Endometrial microvascular endothelial cells (primary cell): ENCODE measurements around the gene AP2B1. TPM values are rescaled to one million over a fixed set of nuclear protein-coding genes. Genes with fewer than 3 reads are reported as not detected.
"Not testable (repeated sequence)": the region's sequence is repeated elsewhere in the genome, so short reads cannot be mapped to it uniquely, and the experiment has no call there.

ENCODE experiments used
- in situ Hi-C: cut with HindIII; loops from 2 replicates; pipeline ENCODE4 v1.10.0; 2017; ENCODE audit warnings: low sequenced_read_pairs, low pct_unique_long_range_greater_than_20kb; ENCODE audit errors: inconsistent ontology term
- total RNA-seq: library from RNA; depleted of rRNA; stranded (reverse); fragments of >200 nt; gene quantifications from one replicate; pipeline ENCODE4 v1.2.3, GENCODE V29; 2015; ENCODE audit errors: inconsistent ontology term

Gene AP2B1
- 115 TPM for total RNA-seq

DNA sequence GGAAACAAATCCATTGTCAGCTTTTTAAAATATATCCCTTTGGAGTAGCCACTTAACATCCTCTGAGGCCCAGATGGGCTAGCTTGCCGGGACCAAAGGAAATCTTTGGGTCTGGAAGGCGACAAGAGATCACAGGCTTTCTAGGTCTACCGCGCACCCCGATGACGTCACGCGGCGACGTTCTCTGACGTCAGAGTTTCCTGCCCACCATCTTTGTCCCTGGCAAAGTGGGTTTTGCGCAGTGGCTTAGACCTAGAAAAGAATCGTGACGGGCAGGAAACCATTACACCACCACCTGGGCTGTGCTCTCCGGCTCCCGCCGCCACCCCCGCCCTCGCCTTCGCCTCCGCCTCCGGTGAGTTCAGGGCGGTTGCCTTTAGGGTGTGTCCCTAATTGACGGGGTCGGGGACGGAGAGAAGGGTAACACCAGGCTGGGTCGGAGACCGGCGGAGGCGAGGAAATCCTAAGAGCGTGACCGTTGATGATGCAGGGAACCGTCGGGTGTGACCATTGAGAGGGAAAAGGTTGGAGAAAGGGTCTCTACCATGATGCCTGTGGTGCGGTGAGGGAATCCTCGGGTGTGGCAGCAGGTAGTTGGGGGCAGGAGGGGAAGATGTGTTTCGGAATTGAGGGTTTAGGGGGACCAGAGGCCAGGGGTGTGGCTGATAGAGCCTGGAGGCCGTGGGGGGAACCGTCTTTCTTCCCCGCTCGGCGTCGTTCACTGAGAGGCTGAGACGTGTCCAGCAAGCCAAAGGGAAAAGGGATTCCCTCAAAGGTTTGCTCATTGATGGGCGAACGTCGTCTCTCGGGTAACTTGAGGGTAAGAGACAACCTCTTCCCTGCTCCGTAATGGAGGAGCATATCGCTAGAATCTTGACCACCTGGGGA is at the start of gene AP2B1:
Gene AP2B1, plus strand, starts transcription at position 249 of the 888 bp plus-strand sequence. CDS start 6,709 bp downstream, outside the sequence.
- in situ Hi-C loops = no loop called here

GRCh38 chr17:35537601-35538141 is 49.5 kb upstream of the AP2B1 start, which contains the start of gene SLFN12L:
SLFN12L (minus strand) TSS chr17:35537678; CDS start chr17:35522364, 15,314 bp downstream.
- in situ Hi-C loops = loop anchor here (25.0 kb wide), 1 partner anchor 225 kb away; no protein-coding TSS in a partner anchor

DNA sequence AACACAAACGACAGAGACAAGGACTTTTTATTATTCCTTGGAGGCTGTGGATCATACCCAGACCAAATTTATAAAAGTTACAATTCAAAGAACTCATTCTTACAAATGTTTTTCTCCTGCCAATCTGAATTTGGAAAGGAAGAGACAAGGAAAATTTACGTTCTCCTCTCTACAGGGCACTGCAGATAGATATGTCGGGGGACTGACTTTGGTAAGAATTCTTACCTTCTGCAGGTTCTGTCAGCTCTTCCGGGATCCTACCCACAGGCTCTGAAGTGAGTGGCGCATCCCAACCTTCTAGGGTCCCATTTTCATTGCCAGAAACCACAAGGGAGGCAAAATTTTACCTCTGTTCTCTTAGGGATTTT is 47.5 kb upstream of the AP2B1 start:
- in situ Hi-C loops = loop anchor here (25.0 kb wide), 1 partner anchor 227 kb away; no protein-coding TSS in a partner anchor

DNA sequence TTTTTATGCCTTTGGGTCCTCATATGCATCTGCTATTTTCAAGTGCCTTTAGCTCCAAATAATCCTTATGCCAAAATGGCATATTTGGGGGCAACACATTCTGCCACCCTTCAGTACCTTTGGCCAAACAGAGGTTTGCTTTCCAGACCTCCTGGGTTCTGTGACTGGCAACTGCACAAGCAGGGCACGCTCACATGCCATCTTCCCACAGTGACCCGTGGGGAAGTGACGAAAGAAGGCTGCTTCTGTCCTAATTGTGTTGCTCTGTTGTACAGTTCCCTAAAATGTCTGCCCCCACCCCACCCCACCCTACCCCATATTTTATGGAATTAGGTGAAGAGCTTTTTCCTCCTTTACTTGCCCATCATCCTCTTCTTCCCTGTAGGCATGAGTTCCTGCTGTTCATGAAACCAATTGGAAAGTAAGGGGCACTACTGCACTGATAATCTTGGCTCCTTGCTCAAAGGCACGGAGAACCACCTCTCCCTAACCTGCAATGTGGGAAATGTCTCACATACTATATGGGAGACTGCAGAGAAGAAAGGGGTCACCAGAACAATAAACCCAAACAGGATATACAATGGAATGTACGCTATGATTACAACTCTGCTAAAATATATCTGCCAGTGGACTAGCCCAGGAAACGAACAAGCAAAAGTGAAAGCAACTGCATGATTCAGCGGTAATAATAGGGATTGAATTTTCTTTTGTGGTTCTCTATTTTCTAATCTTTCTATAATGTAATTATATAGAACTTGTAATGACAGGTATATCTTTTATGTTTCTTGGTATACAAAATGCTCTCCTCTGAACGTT is 46.3 kb upstream of the AP2B1 start:
- in situ Hi-C loops = loop anchor here (25.0 kb wide), 1 partner anchor 228 kb away; no protein-coding TSS in a partner anchor

DNA sequence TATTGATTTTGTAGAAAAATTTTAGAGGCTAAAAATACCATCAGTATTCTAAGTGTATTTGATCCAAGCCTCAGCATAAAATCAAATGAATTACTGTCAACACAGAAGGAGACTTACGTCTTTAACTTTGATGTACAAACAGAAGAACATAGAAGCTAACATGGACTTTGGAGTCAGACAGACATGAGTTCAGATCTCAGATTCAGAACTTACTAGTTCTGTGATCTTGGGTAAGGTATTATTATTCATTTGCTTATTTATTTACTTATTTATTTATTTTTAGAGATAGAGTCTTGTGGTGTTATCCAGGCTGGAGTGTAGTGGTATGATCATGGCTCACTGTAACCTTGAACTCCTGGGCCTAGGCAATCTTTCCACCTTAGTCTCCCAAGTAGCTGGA is 45.7 kb upstream of the AP2B1 start:
- in situ Hi-C loops = loop anchor here (25.0 kb wide), 1 partner anchor 229 kb away; no protein-coding TSS in a partner anchor

DNA sequence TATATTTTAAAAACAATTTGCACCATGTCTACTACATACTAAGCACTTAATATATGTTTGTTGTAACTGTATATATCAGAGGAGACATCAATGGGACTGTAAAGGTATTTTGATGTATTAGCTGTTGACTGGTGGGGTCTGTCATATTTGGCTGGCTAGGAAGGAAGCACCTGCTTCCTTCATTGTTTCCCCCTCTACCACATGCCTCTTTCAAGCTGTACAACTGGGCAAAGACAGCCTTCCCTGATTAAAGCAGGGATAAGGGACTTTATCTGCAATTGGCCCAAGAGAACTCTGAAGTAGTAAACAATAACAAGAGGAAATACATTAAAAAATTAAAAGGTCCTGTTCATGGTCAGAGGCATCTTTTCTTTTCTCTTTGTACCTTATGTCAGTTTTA is 44.1 kb upstream of the AP2B1 start:
- in situ Hi-C loops = loop anchor here (25.0 kb wide), 1 partner anchor 231 kb away; no protein-coding TSS in a partner anchor

DNA sequence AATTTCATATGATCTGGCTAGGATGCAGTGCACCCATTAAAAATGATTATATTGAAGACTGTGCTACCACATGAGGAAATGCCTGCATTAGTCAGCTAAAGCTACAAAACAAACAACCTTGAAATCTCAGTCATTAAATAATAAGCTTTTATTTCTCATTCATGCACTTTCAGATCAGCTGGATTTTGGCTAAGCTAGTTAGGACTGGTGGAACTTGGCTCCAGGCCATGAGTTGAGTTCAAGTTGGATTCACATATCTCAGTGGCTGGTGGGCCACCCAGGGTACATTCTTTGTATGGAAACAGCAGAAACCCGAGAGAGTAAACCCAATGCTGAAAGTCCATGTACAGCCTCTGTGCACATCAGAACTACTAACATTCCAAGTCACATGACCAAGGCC is 43.3 kb upstream of the AP2B1 start:
- in situ Hi-C loops = loop anchor here (25.0 kb wide), 1 partner anchor 232 kb away; no protein-coding TSS in a partner anchor

GRCh38 chr17:35545150-35545549 is 42.0 kb upstream of the AP2B1 start:
- in situ Hi-C loops = loop anchor here (25.0 kb wide), 1 partner anchor 233 kb away; no protein-coding TSS in a partner anchor

GRCh38 chr17:35546487-35546886 is 40.6 kb upstream of the AP2B1 start:
- in situ Hi-C loops = loop anchor here (25.0 kb wide), 1 partner anchor 234 kb away; no protein-coding TSS in a partner anchor

DNA sequence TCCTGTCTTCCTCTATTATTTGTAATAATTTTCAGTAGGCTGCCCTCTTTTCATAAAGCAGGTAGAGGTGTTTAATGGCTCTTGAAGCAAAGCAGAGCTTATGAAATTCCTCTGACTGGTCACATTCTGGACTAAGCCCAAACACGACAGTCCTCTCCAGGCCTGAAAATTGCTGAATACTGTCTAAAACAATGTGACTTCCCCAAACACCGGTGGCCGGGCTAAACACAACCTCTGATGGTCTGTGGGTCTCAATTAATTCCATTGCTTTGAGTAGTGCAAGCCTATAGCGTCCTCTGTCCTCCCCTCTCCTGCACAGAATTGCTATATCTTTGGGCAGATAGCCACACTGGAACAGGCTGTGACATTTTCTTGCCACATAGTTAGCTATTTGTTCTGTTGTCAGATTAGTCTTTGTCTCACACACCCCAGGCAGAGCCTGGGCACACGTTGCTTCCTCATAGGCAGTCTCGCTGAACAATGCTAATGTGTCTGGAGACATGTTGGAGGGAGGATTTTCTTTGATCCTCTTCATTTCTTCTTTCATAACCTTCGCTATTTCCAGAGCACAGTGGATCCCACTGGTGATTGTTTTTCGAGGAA is 38.8 kb upstream of the AP2B1 start:
- in situ Hi-C loops = loop anchor here (25.0 kb wide), 1 partner anchor 236 kb away; no protein-coding TSS in a partner anchor

GRCh38 chr17:35548978-35549377 is 38.1 kb upstream of the AP2B1 start:
- in situ Hi-C loops = loop anchor here (25.0 kb wide), 1 partner anchor 237 kb away; no protein-coding TSS in a partner anchor

- in situ Hi-C loops = no loop called here
Measured at GRCh38 chr17:35553310-35553709, 33.8 kb upstream of the AP2B1 start.

GRCh38 chr17:35554668-35555067 is 32.5 kb upstream of the AP2B1 start:
- in situ Hi-C loops = no loop called here

DNA sequence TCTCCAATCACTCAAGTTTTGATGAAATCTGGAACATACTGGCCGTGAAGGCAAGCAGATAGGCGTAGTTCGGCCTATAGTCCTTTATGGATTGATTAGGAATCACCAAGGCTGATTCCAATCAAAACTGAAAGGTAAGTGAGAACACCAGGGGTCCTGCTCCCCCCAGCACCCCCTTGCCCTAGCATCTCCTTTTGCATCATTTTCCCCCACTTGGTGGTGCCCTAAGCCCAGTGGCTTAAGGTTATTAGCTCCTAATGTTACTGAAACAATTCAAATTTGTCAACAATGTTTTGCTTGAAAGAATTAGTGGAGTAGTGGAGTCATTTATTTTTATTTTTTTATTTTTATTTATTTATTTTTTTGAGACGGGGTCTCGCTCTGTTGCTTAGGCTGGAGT is 31.4 kb upstream of the AP2B1 start:
- in situ Hi-C loops = no loop called here

GRCh38 chr17:35557353-35557752 is 29.8 kb upstream of the AP2B1 start:
- in situ Hi-C loops = no loop called here

- in situ Hi-C loops = no loop called here
Measured at GRCh38 chr17:35559495-35560210, 27.5 kb upstream of the AP2B1 start.

GRCh38 chr17:35560703-35561102 is 26.4 kb upstream of the AP2B1 start, which contains the start of gene SLFN14:
SLFN14 (minus strand) TSS chr17:35560819; CDS start chr17:35558062, 2,757 bp downstream.
- in situ Hi-C loops = no loop called here

DNA sequence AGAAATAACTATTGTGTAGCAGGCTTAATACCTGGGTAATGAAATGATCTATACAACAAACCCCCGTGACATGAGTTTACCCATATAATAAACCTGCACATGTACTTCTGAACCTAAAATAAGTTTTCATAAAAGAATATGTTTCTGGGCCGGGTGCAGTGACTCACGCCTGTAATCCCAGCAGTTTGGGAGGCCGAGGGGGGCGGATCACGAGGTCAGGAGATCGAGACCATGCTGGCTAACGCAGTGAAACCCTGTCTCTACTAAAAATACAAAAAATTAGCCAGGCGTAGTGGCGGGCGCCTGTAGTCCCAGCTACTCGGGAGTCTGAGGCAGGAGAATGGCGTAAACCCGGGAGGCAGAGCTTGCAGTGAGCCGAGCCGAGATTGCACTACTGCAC is 23.9 kb upstream of the AP2B1 start:
- in situ Hi-C loops = not testable (repeated sequence)
